ENCODE data around the gene MAPK12.

The MAPK12 gene

DNA sequence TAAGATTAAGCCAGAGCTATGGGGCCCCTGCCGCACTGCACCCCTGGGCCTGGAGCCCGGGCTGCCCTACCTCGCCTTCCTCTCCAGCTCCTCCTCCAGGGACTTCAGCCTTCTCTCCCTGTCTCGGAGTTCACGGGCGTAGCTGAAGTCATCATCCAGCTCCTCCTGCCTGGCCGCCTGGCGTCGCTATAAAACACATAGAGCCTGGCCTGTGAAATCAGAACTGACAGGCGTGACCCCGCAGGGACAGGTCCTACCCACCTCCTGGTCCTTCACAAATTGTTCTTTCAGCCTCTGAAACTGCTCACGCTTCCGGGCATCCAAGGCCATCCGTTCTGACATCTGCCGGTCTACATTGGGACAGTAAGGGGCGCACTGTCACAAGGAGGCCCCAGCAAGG is 37.4 kb downstream of the MAPK12 start:
- peaks cover 27% of the 10 kb centered on the region for H3K36me3 ChIP-seq (ENCODE audit: control insufficient read depth, insufficient read depth, low read length)
- H3K27me3 ChIP-seq (ENCODE audit: control insufficient read depth, insufficient read depth, low read length), result no peaks in the 10 kb centered on the region
- H3K9me3 ChIP-seq (ENCODE audit: control insufficient read depth, low read length), result no peaks in the 10 kb centered on the region
- H3K9ac ChIP-seq (ENCODE audit: low read length), result no peak overlapping the region
- H3K4me1 ChIP-seq (ENCODE audit: control insufficient read depth, insufficient read depth, low read length), result peaks cover 6% of the 10 kb centered on the region
- no peak overlapping the region for H3K4me3 ChIP-seq (ENCODE audit: low read length)

GRCh38 chr22:50222508-50222907 is 39.0 kb downstream of the MAPK12 start:
- Histone ChIP-seq H3K27me3 (ENCODE audit: control insufficient read depth, insufficient read depth, low read length) (no peaks in the 10 kb centered on the region), H3K9ac (ENCODE audit: low read length) (no peak overlapping the region), H3K4me3 (ENCODE audit: low read length) (no peak overlapping the region), H3K36me3 (ENCODE audit: control insufficient read depth, insufficient read depth, low read length) (peaks cover 27% of the 10 kb centered on the region), H3K9me3 (ENCODE audit: control insufficient read depth, low read length) (no peaks in the 10 kb centered on the region), H3K4me1 (ENCODE audit: control insufficient read depth, insufficient read depth, low read length) (peaks cover 6% of the 10 kb centered on the region)

- peaks cover 28% of the 10 kb centered on the region for H3K36me3 ChIP-seq (ENCODE audit: control insufficient read depth, insufficient read depth, low read length)
- no peak overlapping the region for H3K4me3 ChIP-seq (ENCODE audit: low read length)
- no peak overlapping the region for H3K9ac ChIP-seq (ENCODE audit: low read length)
- no peaks in the 10 kb centered on the region for H3K9me3 ChIP-seq (ENCODE audit: control insufficient read depth, low read length)
- H3K27me3 ChIP-seq (ENCODE audit: control insufficient read depth, insufficient read depth, low read length), result no peaks in the 10 kb centered on the region
- peaks cover 6% of the 10 kb centered on the region for H3K4me1 ChIP-seq (ENCODE audit: control insufficient read depth, insufficient read depth, low read length)
These were observed 39.8 kb downstream of the MAPK12 start for GRCh38 chr22:50221410-50222300.

- peaks cover 32% of the 10 kb centered on the region for H3K36me3 ChIP-seq (ENCODE audit: control insufficient read depth, insufficient read depth, low read length)
These were observed 40.7 kb downstream of the MAPK12 start for GRCh38 chr22:50220603-50221409.

DNA sequence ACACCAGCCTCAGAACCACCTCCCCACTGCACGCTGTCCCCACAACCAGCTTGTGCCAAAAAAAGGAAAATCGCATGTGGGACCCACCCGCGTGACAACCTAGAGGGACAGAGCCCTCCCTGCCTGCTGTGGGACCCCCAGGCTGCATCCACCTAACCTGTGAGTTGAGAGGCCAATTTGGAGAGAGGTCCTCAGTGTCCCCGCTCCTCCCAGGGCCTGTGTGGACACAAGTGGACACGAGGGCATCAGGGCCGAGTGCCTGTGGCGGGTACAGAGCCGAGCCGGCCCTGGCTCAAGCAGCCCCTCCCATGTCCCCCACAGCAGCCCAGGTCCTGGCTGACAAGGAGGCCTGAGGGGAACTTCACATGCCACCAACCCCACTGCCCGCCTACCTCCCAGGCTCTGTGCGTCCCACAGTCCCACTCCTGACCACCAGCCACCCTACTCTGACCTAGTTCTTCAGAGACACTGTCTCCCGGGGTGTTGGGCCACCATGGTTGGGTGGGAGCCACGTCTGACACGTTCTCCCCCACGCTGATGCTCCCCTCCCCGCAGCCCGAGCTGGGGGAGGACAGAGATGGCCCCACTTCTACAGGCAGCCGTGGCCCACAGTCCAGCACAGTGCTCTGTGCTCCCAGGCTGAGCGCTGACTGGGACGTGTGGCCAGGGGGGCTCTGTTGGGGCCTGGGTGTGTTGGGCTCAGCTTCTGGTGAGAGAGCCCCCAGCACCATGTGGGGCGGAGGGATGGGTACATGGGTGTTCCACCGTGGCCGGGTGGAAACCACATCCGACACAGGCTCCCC is 41.5 kb downstream of the MAPK12 start:
- H3K4me1 ChIP-seq (ENCODE audit: control insufficient read depth, insufficient read depth, low read length), result peaks cover 6% of the 10 kb centered on the region
- H3K27me3 ChIP-seq (ENCODE audit: control insufficient read depth, insufficient read depth, low read length), result no peaks in the 10 kb centered on the region
- H3K9me3 ChIP-seq (ENCODE audit: control insufficient read depth, low read length), result no peaks in the 10 kb centered on the region
- no peak overlapping the region for H3K4me3 ChIP-seq (ENCODE audit: low read length)
- peaks cover 33% of the 10 kb centered on the region for H3K36me3 ChIP-seq (ENCODE audit: control insufficient read depth, insufficient read depth, low read length)
- H3K9ac ChIP-seq (ENCODE audit: low read length), result no peak overlapping the region

More at GRCh38 chr22:50220603-50221409, 40.7 kb downstream of the MAPK12 start:
- H3K9me3 ChIP-seq (ENCODE audit: control insufficient read depth, low read length), result no peaks in the 10 kb centered on the region
- peaks cover 6% of the 10 kb centered on the region for H3K4me1 ChIP-seq (ENCODE audit: control insufficient read depth, insufficient read depth, low read length)
- H3K9ac ChIP-seq (ENCODE audit: low read length), result no peak overlapping the region
- no peak overlapping the region for H3K4me3 ChIP-seq (ENCODE audit: low read length)
- no peaks in the 10 kb centered on the region for H3K27me3 ChIP-seq (ENCODE audit: control insufficient read depth, insufficient read depth, low read length)

DNA sequence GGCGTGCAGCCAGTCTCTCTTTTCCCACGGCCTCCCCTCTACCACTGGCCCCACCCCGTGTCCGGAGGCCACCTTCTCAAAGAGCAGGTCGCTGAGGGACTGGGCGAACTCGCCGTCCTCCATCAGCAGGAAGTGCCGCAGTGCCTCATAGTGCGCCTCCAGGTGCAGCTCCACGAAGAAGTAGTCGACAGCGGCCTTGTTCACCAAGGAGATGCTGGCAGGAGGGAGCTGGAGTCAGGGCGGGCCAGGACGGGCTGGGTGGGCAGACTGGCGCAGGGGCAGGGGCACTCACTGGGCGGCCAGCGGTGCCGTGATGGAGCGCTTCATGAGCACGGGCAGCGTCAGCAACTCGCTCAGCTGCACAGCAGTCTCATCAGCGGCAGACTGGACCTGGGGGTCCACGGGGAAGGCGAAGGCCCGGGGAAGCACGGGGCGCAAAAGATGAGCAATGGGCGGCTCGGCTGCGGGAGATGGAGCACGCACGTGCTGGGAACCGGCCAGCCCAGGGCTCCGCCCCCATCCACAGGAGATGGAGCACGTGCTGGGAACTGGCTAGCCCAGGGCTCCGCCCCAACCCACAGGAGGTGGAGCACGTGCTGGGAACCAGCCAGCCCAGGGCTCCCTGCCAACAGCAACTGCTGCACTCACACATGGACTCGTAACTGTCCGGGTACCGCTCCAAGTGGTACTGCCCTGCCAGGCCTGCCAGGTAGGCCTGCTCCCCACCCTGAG is 42.3 kb downstream of the MAPK12 start:
- no peaks in the 10 kb centered on the region for H3K9me3 ChIP-seq (ENCODE audit: control insufficient read depth, low read length)
- no peak overlapping the region for H3K9ac ChIP-seq (ENCODE audit: low read length)
- peaks cover 33% of the 10 kb centered on the region for H3K36me3 ChIP-seq (ENCODE audit: control insufficient read depth, insufficient read depth, low read length)
- no peaks in the 10 kb centered on the region for H3K27me3 ChIP-seq (ENCODE audit: control insufficient read depth, insufficient read depth, low read length)
- peaks cover 6% of the 10 kb centered on the region for H3K4me1 ChIP-seq (ENCODE audit: control insufficient read depth, insufficient read depth, low read length)
- H3K4me3 ChIP-seq (ENCODE audit: low read length), result no peak overlapping the region

- Histone ChIP-seq H3K27me3 (ENCODE audit: control insufficient read depth, insufficient read depth, low read length) (no peaks in the 10 kb centered on the region), H3K4me1 (ENCODE audit: control insufficient read depth, insufficient read depth, low read length) (peaks cover 6% of the 10 kb centered on the region), H3K4me3 (ENCODE audit: low read length) (no peak overlapping the region), H3K36me3 (ENCODE audit: control insufficient read depth, insufficient read depth, low read length) (peaks cover 33% of the 10 kb centered on the region), H3K9ac (ENCODE audit: low read length) (no peak overlapping the region), H3K9me3 (ENCODE audit: control insufficient read depth, low read length) (no peaks in the 10 kb centered on the region)
These were observed 43.1 kb downstream of the MAPK12 start for GRCh38 chr22:50218153-50218995.

GRCh38 chr22:50217543-50218152 is 43.8 kb downstream of the MAPK12 start:
- Histone ChIP-seq H3K4me3 (ENCODE audit: low read length) (no peak overlapping the region), H3K9ac (ENCODE audit: low read length) (no peak overlapping the region), H3K9me3 (ENCODE audit: control insufficient read depth, low read length) (no peaks in the 10 kb centered on the region), H3K4me1 (ENCODE audit: control insufficient read depth, insufficient read depth, low read length) (peaks cover 6% of the 10 kb centered on the region), H3K36me3 (ENCODE audit: control insufficient read depth, insufficient read depth, low read length) (peaks cover 29% of the 10 kb centered on the region), H3K27me3 (ENCODE audit: control insufficient read depth, insufficient read depth, low read length) (no peaks in the 10 kb centered on the region)

DNA sequence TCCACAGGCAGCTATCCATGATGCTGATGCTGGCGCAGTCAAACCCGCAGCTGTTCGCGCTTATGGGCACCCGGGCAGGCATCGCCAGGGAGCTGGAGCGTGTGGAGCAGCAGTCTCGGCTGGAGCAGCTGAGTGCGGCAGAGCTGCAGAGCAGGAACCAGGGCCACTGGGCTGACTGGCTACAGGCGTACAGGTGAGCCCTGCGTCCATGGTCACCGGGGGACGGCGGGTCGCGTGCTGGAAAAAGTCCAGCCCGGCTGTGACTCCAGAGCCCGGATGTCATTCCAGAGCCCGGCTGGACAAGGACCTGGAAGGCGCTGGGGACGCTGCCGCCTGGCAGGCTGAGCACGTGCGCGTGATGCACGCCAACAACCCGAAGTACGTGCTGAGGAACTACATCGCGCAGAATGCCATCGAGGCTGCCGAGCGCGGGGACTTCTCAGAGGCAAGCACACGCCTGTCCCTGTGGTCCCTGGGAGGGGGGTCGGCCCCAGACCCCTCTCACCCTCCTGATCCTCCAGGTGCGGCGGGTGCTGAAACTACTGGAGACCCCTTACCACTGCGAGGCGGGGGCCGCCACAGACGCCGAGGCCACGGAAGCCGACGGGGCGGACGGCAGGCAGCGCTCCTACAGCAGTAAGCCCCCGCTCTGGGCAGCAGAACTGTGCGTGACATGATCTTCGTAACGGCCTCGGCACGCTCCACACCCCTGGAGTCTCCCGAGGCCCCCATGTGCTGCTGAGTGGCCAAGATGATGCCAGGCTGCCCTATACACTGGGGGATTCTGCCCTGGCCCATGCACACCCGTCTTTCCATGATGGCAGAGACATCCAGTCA is 44.6 kb downstream of the MAPK12 start:
- Histone ChIP-seq H3K4me3 (ENCODE audit: low read length) (no peak overlapping the region), H3K27me3 (ENCODE audit: control insufficient read depth, insufficient read depth, low read length) (no peaks in the 10 kb centered on the region), H3K36me3 (ENCODE audit: control insufficient read depth, insufficient read depth, low read length) (peaks cover 22% of the 10 kb centered on the region), H3K9me3 (ENCODE audit: control insufficient read depth, low read length) (no peaks in the 10 kb centered on the region), H3K4me1 (ENCODE audit: control insufficient read depth, insufficient read depth, low read length) (peaks cover 6% of the 10 kb centered on the region), H3K9ac (ENCODE audit: low read length) (no peak overlapping the region)
